ENCODE results near the gene KMT5C.

Gene KMT5C

DNA sequence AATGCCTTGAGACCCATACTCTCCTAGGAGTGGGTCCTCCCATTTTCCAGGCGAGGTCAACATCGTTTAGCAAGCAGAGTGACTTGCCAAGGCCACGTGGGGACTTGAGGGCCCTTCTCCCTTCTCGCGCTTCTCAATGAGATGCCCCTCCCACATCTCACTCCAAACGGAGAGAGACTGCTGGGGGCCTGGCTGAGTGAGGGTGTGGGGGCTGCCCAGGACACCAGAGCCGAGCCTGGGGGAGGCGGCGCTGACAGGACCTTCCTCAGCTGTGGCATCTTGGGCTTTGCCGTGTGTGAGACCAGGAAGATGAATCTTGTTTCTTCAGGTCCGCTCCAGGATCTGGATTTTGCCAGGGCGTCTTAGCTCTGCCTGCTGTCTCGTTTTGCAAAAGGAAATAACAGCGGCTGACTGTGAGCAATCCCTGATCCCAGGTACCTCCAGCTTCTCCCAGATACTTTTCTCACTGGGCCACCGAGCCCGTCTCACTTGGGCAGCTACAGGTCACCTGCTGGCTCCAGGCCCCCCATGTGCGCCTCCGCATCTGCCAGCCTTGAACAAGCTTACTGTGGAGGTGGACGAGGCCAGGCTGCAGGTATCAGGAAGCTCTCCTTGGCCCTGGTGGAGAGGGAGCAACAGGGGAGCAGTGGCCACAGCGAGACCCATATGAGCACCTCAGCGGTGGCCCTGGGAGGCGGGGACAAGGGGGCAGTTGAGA lies 8.8 kb downstream of the KMT5C start:
- DNase-seq, result no peak

- DNase-seq, result no peak
These were observed 11.1 kb downstream of the KMT5C start for GRCh38 chr19:55350620-55351315.

DNA sequence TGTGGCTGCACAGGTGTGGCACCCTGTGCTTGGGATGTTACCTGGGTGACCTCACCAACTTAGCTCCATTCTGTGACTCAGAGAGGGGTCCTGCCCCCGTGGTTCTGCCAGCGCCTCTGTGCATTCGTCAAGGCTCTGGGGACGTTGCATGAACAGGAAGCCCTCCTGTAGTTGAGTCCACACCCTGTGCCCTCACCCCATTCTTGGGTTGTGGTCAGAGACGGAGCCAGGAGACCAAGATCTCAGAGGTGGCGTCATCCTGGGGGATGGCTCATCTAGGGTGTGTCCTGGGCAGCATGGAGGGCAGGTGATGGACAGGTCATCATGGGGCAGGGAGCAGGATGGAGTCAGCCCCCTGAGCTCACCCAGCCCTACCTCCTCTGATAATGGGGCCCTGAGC lies 12.4 kb downstream of the KMT5C start:
- DNase-seq, result no peak

DNA sequence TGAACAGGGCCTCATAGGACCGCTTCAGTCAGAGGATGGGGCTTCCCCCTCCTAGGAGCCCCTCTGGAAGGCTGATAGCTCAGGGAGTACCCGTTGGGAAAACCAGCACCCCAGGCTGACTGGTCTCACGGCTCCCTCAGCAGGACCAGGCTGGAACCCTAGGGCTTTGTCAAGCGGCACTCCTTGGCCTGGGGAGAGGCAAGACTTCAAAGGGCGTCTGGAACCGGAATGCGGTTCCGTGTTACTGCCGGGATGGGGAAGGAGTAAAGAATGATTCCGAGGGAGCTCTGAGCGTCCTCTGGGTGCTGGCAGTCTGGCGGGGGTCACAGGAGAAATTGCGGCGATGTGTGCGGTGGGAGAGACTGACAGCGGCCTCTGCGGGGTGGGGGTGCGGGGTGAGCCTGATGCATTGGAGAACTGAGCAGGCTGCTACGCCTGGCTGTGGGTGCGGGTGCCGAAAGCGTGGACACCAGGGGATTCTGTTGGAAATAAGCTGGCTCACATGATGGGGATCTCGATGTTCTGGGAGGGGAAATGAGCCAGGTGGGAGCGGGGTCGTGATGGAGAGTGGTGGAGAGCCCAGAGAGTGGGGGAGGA lies 13.0 kb downstream of the KMT5C start:
- no peak for DNase-seq

DNA sequence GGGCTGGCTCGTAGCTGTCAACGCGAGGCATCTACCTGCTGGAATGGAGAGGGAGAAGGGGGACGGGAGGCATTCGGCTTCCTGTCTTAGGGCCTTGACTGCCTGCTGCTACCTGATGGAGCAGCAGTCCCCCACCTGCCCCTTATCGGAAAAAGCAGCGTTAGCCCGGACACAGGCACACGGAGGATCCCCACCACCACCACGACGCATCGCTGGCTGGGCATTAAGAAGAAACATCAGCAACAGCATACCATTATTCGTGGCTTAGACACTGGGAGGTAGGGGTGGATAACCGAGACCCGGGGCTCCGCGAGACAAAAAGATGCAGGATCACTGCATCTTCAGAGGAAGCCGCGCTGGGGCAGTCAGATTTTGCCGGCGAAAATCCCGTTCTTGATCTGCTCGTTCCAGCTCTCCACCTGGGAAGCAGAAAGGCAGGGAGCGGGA lies 13.7 kb downstream of the KMT5C start:
- DNase-seq, result no peak

GRCh38 chr19:55353803-55354697 lies 14.4 kb downstream of the KMT5C start:
- DNase-seq, result peak; percentile 55

- DNase-seq, result no peak
These were observed 15.1 kb downstream of the KMT5C start, which contains the start of gene COX6B2 for GRCh38 chr19:55354698-55355212. COX6B2 (minus strand) TSS chr19:55354719; CDS start chr19:55354521, 198 bp downstream.

- no peak for DNase-seq
These were observed 15.6 kb downstream of the KMT5C start for GRCh38 chr19:55355213-55355821.

DNA sequence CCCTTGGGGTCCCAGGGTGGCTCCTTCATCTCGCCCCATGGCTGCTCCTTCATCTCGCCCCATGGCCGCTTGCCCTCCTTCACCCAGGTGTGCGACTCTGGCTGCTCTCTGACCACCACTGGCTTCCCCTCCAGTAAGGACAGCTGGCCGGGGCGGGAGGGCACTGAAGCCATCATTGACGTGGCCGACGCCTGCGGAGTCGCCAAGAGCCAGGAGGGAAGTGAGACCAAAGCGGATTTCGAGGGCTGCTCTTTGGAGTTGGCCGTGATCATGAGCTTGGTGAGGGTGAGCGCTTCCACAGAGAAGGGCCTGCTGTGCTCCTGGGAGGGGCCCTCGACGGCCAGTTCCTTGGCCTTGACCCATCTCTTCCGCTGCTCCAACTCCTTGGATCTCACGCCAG lies 18.8 kb downstream of the KMT5C start:
- no peak for DNase-seq

DNA sequence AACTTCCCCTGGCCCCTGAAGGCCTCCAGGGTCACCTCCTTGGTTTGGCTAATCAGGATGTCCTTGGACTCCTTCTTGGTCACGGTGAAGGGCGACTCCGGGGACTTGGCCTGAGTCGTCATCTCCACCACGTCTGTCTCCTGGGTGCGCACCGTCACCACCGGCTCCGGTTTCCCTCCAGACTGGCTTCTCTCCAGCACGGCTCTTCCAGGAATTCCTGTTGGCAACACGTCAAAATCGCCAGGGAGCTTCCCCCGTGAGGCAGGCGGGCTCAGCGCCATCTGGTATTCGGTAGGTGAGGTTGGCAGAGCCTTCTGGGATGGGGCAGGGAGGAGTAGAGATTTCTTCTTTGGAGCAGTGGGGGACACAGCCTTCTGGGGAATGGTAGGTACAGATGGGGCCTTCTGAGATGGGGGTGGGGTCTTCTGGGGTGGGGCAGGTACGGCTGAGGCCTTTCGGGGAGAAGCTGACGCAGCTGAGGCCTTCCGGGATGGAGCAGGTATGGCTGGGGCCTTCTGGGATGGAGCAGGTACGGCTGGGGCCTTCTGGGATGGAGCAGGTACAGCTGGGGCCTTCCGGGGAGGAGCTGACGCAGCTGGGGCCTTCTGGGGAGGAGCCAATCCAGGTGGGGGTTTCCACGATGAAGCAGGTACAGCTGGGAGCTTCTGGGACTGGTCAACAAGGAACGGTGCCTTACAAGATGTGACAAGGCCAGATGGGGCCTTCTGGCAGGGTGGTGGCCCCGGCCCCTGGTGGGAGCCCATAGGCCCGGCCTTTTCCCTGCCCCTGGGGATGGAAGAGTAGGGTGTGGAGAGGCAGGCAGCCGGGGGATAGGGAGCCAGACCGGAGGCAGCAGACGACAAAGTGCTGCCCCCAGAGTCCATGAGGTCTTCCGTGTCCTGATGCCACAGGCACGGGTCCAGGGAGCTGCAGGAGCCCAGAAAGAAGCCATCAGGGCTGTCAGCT lies 19.6 kb downstream of the KMT5C start:
- no peak for DNase-seq

DNA sequence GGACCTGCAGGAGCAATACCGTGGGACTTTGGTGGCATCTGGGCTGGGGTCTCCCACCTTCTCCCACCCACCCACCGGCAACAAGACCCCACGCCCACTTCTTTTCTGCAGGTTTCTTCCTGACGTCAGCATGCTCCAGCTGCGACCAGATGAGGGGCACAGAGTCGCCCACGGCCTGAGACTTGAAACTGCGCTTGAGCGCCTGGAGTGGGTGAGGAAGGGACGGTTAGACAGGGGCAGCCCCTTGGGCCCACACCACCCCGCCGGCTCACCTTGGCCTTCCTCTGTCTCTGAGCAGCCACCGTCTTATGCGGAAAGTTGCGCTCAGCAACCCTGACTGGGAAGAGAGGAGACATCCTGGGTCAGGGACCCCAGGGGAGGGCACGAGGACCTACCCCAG lies 21.2 kb downstream of the KMT5C start:
- DNase-seq, result no peak

- no peak for DNase-seq
These were observed 22.7 kb downstream of the KMT5C start for GRCh38 chr19:55362174-55362989.

DNA sequence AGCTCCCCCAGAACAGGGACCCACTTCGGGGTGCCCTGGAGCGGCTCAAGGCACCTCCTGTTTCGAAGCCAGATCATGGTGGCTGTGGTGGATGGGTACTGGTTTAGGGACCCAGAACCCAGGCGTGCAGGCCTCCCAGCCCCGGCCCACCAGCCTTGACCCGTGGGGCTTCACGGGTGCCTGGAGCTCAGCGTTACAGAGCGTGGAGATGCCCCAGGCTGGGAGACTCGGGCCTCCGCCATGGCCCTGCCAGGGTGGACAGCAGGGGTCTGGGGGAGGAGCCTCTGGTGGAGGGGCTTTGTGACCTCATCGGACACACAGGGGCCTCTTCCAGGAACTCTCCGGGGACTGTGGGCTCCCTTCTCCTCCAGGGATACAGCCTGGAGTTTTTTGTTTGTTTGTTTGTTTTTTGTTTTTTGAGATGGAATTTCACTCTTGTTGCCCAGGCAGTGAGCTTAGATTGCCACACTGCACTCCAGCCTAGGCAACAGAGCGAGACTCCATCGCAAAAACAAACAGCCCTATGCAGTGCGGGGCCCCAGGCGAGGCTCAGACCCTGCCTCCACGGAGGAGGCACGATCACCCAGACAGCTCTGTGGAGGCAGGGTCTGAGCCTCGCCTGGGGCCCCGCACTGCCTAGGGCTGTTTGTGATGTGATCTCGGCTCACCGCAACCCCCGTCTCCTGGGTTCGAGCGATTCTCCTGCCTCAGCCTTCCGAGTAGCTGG lies 23.5 kb downstream of the KMT5C start, which contains the start of gene GARIN5B:
Gene GARIN5B, minus strand, starts transcription at position 271 of the 727 bp plus-strand sequence. Its CDS starts 194 bp downstream, at position 77.
- DNase-seq, result no peak

- DNase-seq, result no peak
These were observed 25.6 kb downstream of the KMT5C start for GRCh38 chr19:55365245-55365644.

- DNase-seq, result no peak
These were observed 26.3 kb downstream of the KMT5C start for GRCh38 chr19:55365964-55366363.

DNA sequence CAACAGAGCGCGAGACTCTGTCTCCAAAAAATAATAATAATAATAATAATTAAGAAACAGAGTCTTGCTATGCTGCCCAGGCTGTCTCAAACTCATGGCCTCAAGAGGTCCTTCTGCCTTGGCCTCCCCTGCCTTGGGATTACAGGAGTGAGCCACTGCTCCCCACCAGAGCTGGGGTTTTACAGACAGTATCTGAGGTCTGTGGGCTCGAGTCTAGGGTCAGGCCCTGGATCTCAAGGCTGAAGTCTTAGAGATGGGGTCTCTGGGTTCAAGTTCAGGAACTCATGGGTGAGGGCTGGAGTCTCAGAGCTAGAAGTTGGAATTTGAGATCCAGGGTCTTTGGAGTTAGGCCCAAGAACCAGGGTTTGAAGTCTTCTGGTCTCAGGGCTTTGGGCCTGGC lies 27.1 kb downstream of the KMT5C start:
- DNase-seq, result no peak

DNA sequence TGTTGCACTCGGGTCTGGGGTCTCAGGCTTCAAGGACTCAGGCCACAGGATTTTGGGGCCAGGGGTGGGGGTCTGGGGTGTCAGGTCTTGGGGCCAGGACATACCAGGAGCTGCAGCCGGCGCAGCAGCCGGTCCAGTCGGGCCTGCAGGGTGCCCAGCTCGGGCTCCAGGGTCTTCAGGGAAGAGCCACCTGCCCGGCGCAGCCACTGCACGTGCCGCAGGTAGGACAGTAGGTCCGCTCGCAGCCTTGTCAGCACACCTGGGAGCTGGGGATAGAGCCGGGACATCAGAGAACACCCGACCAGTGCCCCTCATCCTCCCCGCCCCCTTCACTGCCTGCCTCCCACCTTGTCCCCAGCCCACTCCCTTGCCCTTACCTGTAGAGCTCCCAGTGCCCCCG lies 28.4 kb downstream of the KMT5C start:
- no peak for DNase-seq

DNA sequence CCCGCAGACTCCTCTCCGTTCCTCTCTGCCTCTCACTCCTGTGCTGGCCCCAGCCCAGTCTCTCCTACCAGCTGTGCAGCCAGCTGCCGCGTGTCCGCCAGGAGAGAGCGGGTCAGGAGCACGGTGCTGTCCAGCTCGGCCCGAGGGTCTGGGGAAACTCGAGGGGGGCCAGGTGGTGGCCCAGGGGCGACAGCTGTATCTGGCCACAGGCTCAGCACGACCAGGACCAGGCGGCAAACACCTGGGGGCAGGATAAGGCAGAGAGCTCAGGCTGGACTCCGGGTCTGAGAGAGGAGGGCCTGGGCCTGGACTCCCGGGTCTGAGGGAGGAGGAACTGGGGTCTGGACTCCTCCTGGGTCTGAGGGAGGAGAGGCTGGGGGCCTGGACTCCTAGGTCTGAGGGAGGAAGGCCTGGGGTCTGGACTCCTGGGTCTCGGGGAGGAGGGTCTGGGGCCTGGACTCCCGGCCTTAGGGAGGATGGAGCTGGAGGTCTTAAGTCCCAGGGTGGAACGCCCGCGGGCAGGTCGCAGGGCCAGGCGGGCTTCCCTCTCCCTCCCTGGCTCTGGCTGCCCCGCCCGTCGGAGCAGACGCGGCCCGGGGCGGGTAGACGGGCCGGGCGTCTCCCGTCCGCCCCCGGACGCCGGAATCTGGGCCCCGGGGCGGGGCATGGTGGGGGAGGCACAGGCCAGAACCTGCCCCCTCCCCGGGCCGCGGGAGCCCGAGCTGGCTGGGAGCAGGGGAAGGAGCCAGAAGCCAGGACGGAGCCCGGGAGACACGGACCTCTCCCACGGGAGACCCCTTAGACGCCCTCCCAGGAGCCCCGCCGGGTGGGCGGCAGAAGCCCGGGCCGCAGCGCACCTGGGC lies 29.3 kb downstream of the KMT5C start:
- no peak for DNase-seq

Data from effector CD4-positive, alpha-beta T cell (primary cell).